Measurements from ENCODE around the gene CHST11.
"Not testable (repeated sequence)": the region's sequence is repeated elsewhere in the genome, so short reads cannot be mapped to it uniquely, and the experiment has no call there.

CHST11 gene

GRCh38 chr12:104568935-104569334 lies 112.2 kb downstream of the CHST11 start:
- Histone ChIP-seq H4K20me1 (peaks cover 75% of the 10 kb centered on the region), H3K4me3 (no peak overlapping the region), H3K27me3 (no peaks in the 10 kb centered on the region), H3K9ac (0 out of 2 replicates have a peak overlapping the region, but pooled peaks have one; percentile 39), H3K27ac (peak overlapping the region; percentile 76), H3K4me2 (peak overlapping the region; percentile 88), H3K4me1 (peaks cover 69% of the 10 kb centered on the region), H3K36me3 (peaks cover 16% of the 10 kb centered on the region), H3K9me3 (peaks cover 12% of the 10 kb centered on the region)
- no peak for TF ChIP-seq Cebpa-rat (IDR thresholded peaks at IDR 0.05)

GRCh38 chr12:104569346-104570173 lies 112.8 kb downstream of the CHST11 start:
- peak overlapping the region; percentile 76 for H3K27ac ChIP-seq
- no peaks in the 10 kb centered on the region for H3K27me3 ChIP-seq
- peaks cover 5% of the 10 kb centered on the region for H3K9me3 ChIP-seq
- peaks cover 69% of the 10 kb centered on the region for H4K20me1 ChIP-seq
- peaks cover 10% of the 10 kb centered on the region for H3K36me3 ChIP-seq
- H3K4me1 ChIP-seq: peaks cover 69% of the 10 kb centered on the region
- H3K4me2 ChIP-seq: peak overlapping the region; percentile 88
- H3K9ac ChIP-seq: peak overlapping the region; percentile 39
- peak; percentile 97 for TF ChIP-seq Cebpa-rat (IDR thresholded peaks at IDR 0.05)
- H3K4me3 ChIP-seq: peak overlapping the region; percentile 50

- Histone ChIP-seq H3K9ac (peak overlapping the region; percentile 39), H3K27ac (peak overlapping the region; percentile 76), H3K9me3 (no peaks in the 10 kb centered on the region; the same call in 1 of the 2 replicates), H3K36me3 (peaks cover 4% of the 10 kb centered on the region), H3K27me3 (no peaks in the 10 kb centered on the region), H3K4me2 (peak overlapping the region; percentile 88), H3K4me3 (peak overlapping the region; percentile 50), H4K20me1 (peaks cover 70% of the 10 kb centered on the region), H3K4me1 (peaks cover 71% of the 10 kb centered on the region)
- TF ChIP-seq Cebpa-rat (IDR thresholded peaks at IDR 0.05): no peak
These were observed 113.6 kb downstream of the CHST11 start for GRCh38 chr12:104570174-104570907.

- Histone ChIP-seq H3K9me3 (no peaks in the 10 kb centered on the region; the same call in 1 of the 2 replicates), H3K27me3 (no peaks in the 10 kb centered on the region), H3K4me1 (peaks cover 71% of the 10 kb centered on the region), H3K36me3 (peaks cover 4% of the 10 kb centered on the region), H3K27ac (peak overlapping the region; percentile 76; the same call in 1 of the 2 replicates), H3K4me3 (no peak overlapping the region), H4K20me1 (peaks cover 70% of the 10 kb centered on the region), H3K9ac (no peak overlapping the region), H3K4me2 (peak overlapping the region; percentile 88)
- no peak for TF ChIP-seq Cebpa-rat (IDR thresholded peaks at IDR 0.05)
These were observed 114.6 kb downstream of the CHST11 start for GRCh38 chr12:104571328-104571727.

GRCh38 chr12:104574353-104574752 lies 117.6 kb downstream of the CHST11 start:
- not testable (repeated sequence) for H3K27me3 ChIP-seq, H3K9me3 ChIP-seq, H3K27ac ChIP-seq, H3K9ac ChIP-seq, H3K36me3 ChIP-seq, H3K4me2 ChIP-seq, H3K4me3 ChIP-seq
- H4K20me1 ChIP-seq: peaks cover 70% of the 10 kb centered on the region
- H3K4me1 ChIP-seq: peaks cover 71% of the 10 kb centered on the region

GRCh38 chr12:104574758-104575157 lies 118.0 kb downstream of the CHST11 start:
- Histone ChIP-seq H4K20me1 (peaks cover 70% of the 10 kb centered on the region), H3K4me2 (peak overlapping the region; percentile 53), H3K4me1 (peaks cover 71% of the 10 kb centered on the region)
- not testable (repeated sequence) for H3K4me3 ChIP-seq, H3K27ac ChIP-seq, H3K9ac ChIP-seq, H3K36me3 ChIP-seq, H3K9me3 ChIP-seq, H3K27me3 ChIP-seq

GRCh38 chr12:104575442-104576186 lies 118.9 kb downstream of the CHST11 start:
- Histone ChIP-seq H3K4me3 (no peak overlapping the region), H3K4me2 (peak overlapping the region; percentile 53), H3K9ac (no peak overlapping the region), H3K9me3 (no peaks in the 10 kb centered on the region; the same call in 1 of the 2 replicates), H3K36me3 (peaks cover 4% of the 10 kb centered on the region; the same call in 1 of the 2 replicates), H3K4me1 (peaks cover 71% of the 10 kb centered on the region), H4K20me1 (peaks cover 70% of the 10 kb centered on the region), H3K27me3 (no peaks in the 10 kb centered on the region), H3K27ac (peak overlapping the region; percentile 40; the same call in 1 of the 2 replicates)
- TF ChIP-seq Cebpa-rat (IDR thresholded peaks at IDR 0.05): no peak

GRCh38 chr12:104576187-104576778 lies 119.5 kb downstream of the CHST11 start:
- 0 out of 2 replicates have a peak overlapping the region, but pooled peaks have one; percentile 40 for H3K27ac ChIP-seq
- peaks cover 70% of the 10 kb centered on the region for H4K20me1 ChIP-seq
- H3K9ac ChIP-seq: no peak overlapping the region
- peaks cover 4% of the 10 kb centered on the region; the same call in 1 of the 2 replicates for H3K36me3 ChIP-seq
- peaks cover 71% of the 10 kb centered on the region for H3K4me1 ChIP-seq
- H3K27me3 ChIP-seq: no peaks in the 10 kb centered on the region
- H3K4me2 ChIP-seq: peak overlapping the region; percentile 53
- TF ChIP-seq Cebpa-rat (IDR thresholded peaks at IDR 0.05): no peak
- no peaks in the 10 kb centered on the region; the same call in 1 of the 2 replicates for H3K9me3 ChIP-seq
- no peak overlapping the region for H3K4me3 ChIP-seq

- H4K20me1 ChIP-seq: peaks cover 73% of the 10 kb centered on the region
- TF ChIP-seq Cebpa-rat (IDR thresholded peaks at IDR 0.05): no peak
- no peaks in the 10 kb centered on the region for H3K27me3 ChIP-seq
- peaks cover 4% of the 10 kb centered on the region; the same call in 1 of the 2 replicates for H3K36me3 ChIP-seq
- H3K4me2 ChIP-seq: no peak overlapping the region; the same call in 1 of the 2 replicates
- no peak overlapping the region for H3K4me3 ChIP-seq
- no peak overlapping the region for H3K9ac ChIP-seq
- H3K9me3 ChIP-seq: no peaks in the 10 kb centered on the region; the same call in 1 of the 2 replicates
- H3K27ac ChIP-seq: no peak overlapping the region
- H3K4me1 ChIP-seq: peaks cover 74% of the 10 kb centered on the region
These were observed 120.3 kb downstream of the CHST11 start for GRCh38 chr12:104576980-104577580.
